Measurements from ENCODE around the gene NECTIN3.

Gene NECTIN3

DNA sequence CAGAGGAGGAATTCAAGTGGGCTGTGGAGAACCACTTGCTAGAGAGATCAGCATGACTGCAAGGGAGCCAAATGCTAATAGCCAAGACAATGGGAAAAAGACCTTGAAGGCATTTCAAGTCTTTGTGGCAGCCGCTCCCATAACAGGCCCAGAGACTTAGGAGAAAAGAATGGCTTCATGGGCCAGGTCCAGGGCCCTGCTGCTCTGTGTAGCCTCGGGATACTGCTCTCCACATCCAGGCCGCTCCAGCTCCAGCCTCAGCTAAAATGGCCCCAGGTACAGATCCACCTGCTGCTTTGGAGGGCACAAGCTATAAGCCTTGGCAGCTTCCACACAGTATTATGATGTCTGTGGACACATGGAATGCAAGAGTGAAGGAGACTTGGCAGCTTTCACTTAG is 157.7 kb downstream of the NECTIN3 start:
- no peak overlapping the region for H3K4me3 ChIP-seq
- H3K27ac ChIP-seq: no peak overlapping the region
- H3K36me3 ChIP-seq (ENCODE audit: insufficient read depth, low read length): no peaks in the 10 kb centered on the region
- no peak for DNase-seq (ENCODE audit: low read depth, low spot score)
- no peaks in the 10 kb centered on the region for H3K9me3 ChIP-seq (ENCODE audit: low read depth, low read length)
- H3K9ac ChIP-seq (ENCODE audit: insufficient read length): no peak overlapping the region
- TF ChIP-seq EZH2 (IDR thresholded peaks at IDR 0.05) (no peak), FOXP2 (optimal IDR thresholded peaks at IDR 0.05; ENCODE audit: control extremely low read depth, extremely low read length, insufficient read depth) (no peak), POLR2AphosphoS5 (IDR thresholded peaks at IDR 0.05; ENCODE audit: borderline replicate concordance, low read depth, low read length) (no peak)

DNA sequence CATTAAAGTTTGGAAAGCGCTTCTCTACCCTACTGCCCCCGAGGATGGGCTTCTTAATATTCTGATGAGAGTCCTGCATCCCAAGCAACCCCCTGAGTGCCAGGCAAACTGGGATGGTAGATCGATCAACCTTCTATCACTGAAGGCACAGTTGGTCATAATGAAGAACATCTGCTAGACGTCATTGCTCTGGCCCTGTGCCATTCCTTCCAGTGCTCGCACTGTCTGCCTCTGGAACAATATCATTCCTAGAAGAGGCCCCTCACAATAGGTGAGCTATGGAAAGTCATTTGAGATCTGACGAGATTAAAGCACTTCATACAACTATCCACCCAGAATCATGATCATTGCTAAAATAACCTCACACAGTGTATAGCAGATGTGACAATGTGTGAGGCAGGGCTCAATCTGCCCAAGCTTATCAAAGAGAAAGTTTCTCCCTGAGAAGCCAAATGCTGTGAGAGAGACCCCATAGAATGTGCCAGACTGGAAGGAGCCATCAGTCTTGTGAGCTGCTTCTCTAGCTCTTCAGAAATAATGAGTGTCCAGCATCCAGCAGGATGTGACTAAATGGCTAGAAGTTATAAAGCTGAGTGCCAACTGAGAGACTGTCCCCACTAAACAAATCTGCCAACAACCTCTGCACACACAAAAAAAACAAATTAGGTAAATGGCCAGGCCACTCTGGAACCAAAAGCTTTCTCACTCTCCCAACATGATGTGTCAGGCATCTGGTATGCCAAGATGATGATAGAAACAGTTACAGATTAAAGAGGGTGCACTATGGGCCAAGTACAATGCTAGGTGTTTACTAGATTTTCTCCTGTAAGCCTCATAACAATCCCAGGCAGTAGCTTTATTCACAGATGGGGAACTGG is 165.5 kb downstream of the NECTIN3 start:
- no peak for DNase-seq (ENCODE audit: low read depth, low spot score)
- TF ChIP-seq FOXP2 (optimal IDR thresholded peaks at IDR 0.05; ENCODE audit: control extremely low read depth, extremely low read length, insufficient read depth) (no peak), EZH2 (IDR thresholded peaks at IDR 0.05) (no peak), POLR2AphosphoS5 (IDR thresholded peaks at IDR 0.05; ENCODE audit: borderline replicate concordance, low read depth, low read length) (no peak)

DNA sequence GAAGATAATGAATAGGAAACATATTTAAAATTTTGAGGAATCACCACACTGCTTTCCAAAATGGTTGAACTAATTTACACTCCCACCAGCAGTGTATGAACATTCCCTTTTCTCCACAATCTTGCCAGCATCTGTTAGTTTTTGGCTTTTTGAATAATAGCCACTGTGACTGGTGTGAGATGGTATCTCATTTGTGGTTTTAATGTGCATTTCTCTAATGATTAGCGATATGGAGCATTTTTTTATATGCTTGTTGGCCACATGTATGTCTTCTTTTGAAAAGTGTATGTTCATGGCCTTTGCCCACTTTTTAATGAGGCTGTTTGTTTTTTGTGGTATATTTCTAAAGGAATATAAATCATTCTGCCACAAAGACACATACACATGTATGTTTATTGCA is 166.3 kb downstream of the NECTIN3 start:
- H3K36me3 ChIP-seq (ENCODE audit: insufficient read depth, low read length): no peaks in the 10 kb centered on the region
- no peaks in the 10 kb centered on the region for H3K9me3 ChIP-seq (ENCODE audit: low read depth, low read length)
- DNase-seq (ENCODE audit: low read depth, low spot score): no peak
- no peak for TF ChIP-seq EZH2 (IDR thresholded peaks at IDR 0.05)
- no peak for TF ChIP-seq POLR2AphosphoS5 (IDR thresholded peaks at IDR 0.05; ENCODE audit: borderline replicate concordance, low read depth, low read length)
- no peak for TF ChIP-seq FOXP2 (optimal IDR thresholded peaks at IDR 0.05; ENCODE audit: control extremely low read depth, extremely low read length, insufficient read depth)
- H3K27ac ChIP-seq: no peak overlapping the region
- H3K9ac ChIP-seq (ENCODE audit: insufficient read length): no peak overlapping the region
- no peak overlapping the region for H3K4me3 ChIP-seq

More for the DNA sequence above, 165.5 kb downstream of the NECTIN3 start:
- Histone ChIP-seq H3K27ac (no peak overlapping the region), H3K9ac (ENCODE audit: insufficient read length) (no peak overlapping the region), H3K36me3 (ENCODE audit: insufficient read depth, low read length) (no peaks in the 10 kb centered on the region), H3K4me3 (no peak overlapping the region), H3K9me3 (ENCODE audit: low read depth, low read length) (no peaks in the 10 kb centered on the region)

DNA sequence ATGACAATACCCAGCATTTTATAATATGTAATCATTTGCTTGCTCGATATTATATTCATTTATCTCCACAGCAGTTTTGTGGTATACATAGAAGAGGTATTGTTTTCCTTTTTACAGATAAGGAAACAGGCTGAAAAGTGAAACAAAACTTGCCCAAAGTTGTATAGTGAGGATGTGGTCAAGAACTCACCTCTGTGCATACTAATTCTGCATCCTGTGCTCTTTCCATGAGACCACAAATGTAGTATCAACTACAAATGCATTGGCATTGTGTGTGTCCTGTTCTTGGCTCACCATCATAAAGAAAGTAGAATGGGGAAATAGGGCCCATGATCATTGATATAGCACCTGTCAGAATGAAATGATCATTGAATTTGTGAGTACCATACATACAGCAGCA is 167.3 kb downstream of the NECTIN3 start:
- Histone ChIP-seq H3K27ac (no peak overlapping the region), H3K4me3 (no peak overlapping the region), H3K9me3 (ENCODE audit: low read depth, low read length) (no peaks in the 10 kb centered on the region), H3K9ac (ENCODE audit: insufficient read length) (no peak overlapping the region), H3K36me3 (ENCODE audit: insufficient read depth, low read length) (no peaks in the 10 kb centered on the region)
- TF ChIP-seq EZH2 (IDR thresholded peaks at IDR 0.05): no peak
- TF ChIP-seq POLR2AphosphoS5 (IDR thresholded peaks at IDR 0.05; ENCODE audit: borderline replicate concordance, low read depth, low read length): no peak
- TF ChIP-seq FOXP2 (optimal IDR thresholded peaks at IDR 0.05; ENCODE audit: control extremely low read depth, extremely low read length, insufficient read depth): no peak
- DNase-seq (ENCODE audit: low read depth, low spot score): no peak

DNA sequence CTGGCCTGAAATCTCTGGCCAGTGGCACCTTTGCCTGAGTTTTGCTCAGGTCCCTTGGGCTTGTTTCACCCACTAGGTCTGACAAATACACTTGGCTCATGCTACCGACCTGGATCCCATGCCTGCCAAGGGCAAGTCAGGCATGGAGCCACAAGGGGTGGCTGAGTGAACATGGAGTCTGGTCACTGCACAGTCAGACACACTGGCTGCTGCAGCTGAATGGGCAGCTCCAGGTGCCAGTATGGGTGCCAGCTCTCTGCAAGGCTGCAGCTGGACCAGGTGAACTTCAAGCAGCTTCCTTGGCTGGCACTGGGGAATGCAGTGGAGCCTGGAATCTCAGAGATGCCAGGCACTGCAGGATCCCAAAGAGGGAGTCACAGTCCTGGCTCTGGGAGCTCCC is 170.3 kb downstream of the NECTIN3 start:
- TF ChIP-seq EZH2 (IDR thresholded peaks at IDR 0.05): no peak
- no peak for TF ChIP-seq FOXP2 (optimal IDR thresholded peaks at IDR 0.05; ENCODE audit: control extremely low read depth, extremely low read length, insufficient read depth)
- no peak for TF ChIP-seq POLR2AphosphoS5 (IDR thresholded peaks at IDR 0.05; ENCODE audit: borderline replicate concordance, low read depth, low read length)
- H3K4me3 ChIP-seq: no peak overlapping the region
- H3K27ac ChIP-seq: no peak overlapping the region
- no peaks in the 10 kb centered on the region for H3K36me3 ChIP-seq (ENCODE audit: insufficient read depth, low read length)
- no peak overlapping the region for H3K9ac ChIP-seq (ENCODE audit: insufficient read length)
- H3K9me3 ChIP-seq (ENCODE audit: low read depth, low read length): no peaks in the 10 kb centered on the region
- DNase-seq (ENCODE audit: low read depth, low spot score): no peak
